Cardiac muscle cell (in vitro differentiated cells and primary cell): ENCODE measurements around the gene FAM117B. TPM values are rescaled to one million over a fixed set of nuclear protein-coding genes. Genes with fewer than 3 reads are reported as not detected.
A peak's percentile ranks its signal among the peaks of the same experiment; 100 is the strongest.

Experiments
- DNase-seq, 2 donors: peaks; one replicate each; pipeline versions ENCODE4 v3.0.0 to v3.0.0-alpha.2; 2010 to 2017; ENCODE audit warnings: low read depth in 1 of 2, low spot score in 1 of 2
- H3K27ac ChIP-seq: fragments of 200-600 bp; sonication (generic); 2 replicates; pipeline ENCODE4 v1.5.1; 2016
- H3K27me3 ChIP-seq: fragments of 200-600 bp; sonication (generic); 2 replicates; pipeline ENCODE4 v1.6.0; 2016; ENCODE audit warnings: control low read depth
- H3K36me3 ChIP-seq: fragments of 200-600 bp; sonication (generic); 2 replicates; pipeline ENCODE4 v1.5.1; 2016; ENCODE audit warnings: control low read depth
- H3K4me1 ChIP-seq: fragments of 200-600 bp; sonication (generic); 2 replicates; pipeline ENCODE4 v1.8.1; 2017; ENCODE audit warnings: low read depth, mild to moderate bottlenecking, mixed run types
- H3K4me3 ChIP-seq: fragments of 200-600 bp; sonication (generic); 2 replicates; pipeline ENCODE4 v1.5.1; 2016; ENCODE audit warnings: mild to moderate bottlenecking
- H3K9me3 ChIP-seq: fragments of 200-600 bp; sonication (generic); 2 replicates; pipeline ENCODE4 v1.5.1; 2017; ENCODE audit warnings: low read depth, mild to moderate bottlenecking, control low read depth
- polyA plus RNA-seq: library from polyadenylated mRNA; unstranded; fragments of >200 nt; fragmentation: Nextera tagmentation; extraction: Ambion mirVana; gene quantifications from 2 replicates; pipeline ENCODE4 v1.2.1, GENCODE V29; 2016
- total RNA-seq: library from RNA; depleted of rRNA; stranded (reverse); fragments of >200 nt; gene quantifications from 2 replicates; pipeline ENCODE4 v1.2.3, GENCODE V29; 2016
- TF ChIP-seq, protein P1 (sequence below): IDR thresholded peaks from 2 replicates; pipeline ENCODE4 v1.5.1; 2012; ENCODE audit warnings: low read depth, mild to moderate bottlenecking, low read length

Gene FAM117B
- total and polyA plus RNA-seq, 2 experiments from 2014 or later, result 8.5 to 11.4 TPM

DNA sequence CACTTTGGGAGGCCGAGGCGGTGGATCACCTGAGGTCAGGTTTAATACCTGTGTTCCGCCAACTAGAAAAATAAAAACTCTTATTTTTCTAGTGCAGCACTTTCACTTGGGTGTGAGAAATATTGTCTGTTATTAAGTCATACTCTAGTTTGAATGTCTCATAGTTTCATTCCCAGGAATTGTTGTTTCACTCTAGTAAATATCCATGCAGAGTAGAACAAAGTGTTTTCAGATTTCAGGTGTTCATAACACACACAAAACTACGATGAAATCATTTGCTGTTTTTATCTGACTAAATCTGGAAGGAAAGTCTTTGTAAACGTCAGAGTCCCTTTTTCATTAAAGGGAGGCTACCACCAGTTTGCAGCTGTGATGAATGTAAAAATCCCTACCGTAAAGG lies 4.0 kb downstream of the FAM117B start:
- Histone ChIP-seq H3K4me1 (peaks cover 3% of the 10 kb centered on the region), H3K36me3 (no peaks in the 10 kb centered on the region), H3K27me3 (no peaks in the 10 kb centered on the region), H3K27ac (no peak overlapping the region), H3K4me3 (no peak overlapping the region), H3K9me3 (no peaks in the 10 kb centered on the region)
- TF ChIP-seq, protein P1, sequence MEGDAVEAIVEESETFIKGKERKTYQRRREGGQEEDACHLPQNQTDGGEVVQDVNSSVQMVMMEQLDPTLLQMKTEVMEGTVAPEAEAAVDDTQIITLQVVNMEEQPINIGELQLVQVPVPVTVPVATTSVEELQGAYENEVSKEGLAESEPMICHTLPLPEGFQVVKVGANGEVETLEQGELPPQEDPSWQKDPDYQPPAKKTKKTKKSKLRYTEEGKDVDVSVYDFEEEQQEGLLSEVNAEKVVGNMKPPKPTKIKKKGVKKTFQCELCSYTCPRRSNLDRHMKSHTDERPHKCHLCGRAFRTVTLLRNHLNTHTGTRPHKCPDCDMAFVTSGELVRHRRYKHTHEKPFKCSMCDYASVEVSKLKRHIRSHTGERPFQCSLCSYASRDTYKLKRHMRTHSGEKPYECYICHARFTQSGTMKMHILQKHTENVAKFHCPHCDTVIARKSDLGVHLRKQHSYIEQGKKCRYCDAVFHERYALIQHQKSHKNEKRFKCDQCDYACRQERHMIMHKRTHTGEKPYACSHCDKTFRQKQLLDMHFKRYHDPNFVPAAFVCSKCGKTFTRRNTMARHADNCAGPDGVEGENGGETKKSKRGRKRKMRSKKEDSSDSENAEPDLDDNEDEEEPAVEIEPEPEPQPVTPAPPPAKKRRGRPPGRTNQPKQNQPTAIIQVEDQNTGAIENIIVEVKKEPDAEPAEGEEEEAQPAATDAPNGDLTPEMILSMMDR, result no peak
- DNase-seq, result no peak

DNA sequence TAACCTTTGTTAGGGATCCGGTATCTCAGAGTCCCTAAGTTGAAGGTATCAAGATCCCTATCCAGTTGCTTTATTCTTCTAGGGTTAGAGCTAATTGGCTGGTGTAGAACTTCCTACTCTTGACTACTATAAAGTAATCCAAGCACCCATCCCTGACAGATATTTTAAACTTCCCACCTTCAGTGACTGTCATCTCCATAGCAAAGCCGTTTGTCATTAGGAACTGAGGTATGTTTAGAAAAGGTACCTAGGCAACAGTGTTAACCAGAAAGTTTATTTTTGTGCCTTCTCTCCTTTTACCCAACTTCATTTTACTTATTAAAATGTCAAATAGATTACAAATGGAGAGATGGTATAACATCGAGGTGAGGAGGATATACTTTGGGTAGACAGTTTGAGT lies 4.5 kb downstream of the FAM117B start:
- TF ChIP-seq, protein P1, result no peak
- H3K4me3 ChIP-seq, result no peak overlapping the region
- H3K4me1 ChIP-seq, result peaks cover under 1% of the 10 kb centered on the region
- no peaks in the 10 kb centered on the region for H3K36me3 ChIP-seq
- H3K27ac ChIP-seq, result no peak overlapping the region
- H3K27me3 ChIP-seq, result no peaks in the 10 kb centered on the region
- no peaks in the 10 kb centered on the region for H3K9me3 ChIP-seq
- DNase-seq, result no peak

DNA sequence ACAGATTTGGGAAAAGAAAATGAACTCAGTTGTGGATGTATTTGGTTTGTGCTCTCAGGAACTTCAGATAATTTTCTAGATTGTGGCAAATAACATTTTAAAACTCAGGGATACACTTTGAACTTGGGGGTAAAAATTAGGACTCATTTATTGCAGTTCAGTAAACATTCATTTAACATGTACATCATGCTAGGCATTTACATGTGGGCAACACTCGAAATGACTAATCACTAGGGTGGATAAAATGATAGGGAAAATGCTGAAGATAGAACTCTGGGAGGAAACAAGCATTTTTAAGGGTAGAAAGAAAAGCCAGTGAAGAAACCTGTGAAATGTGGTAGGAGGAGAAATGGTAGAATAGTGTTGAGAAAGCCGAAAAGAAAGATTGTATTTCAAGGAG lies 7.8 kb downstream of the FAM117B start:
- TF ChIP-seq, protein P1, result no peak
- Histone ChIP-seq H3K27ac (peak overlapping the region; percentile 12), H3K9me3 (no peaks in the 10 kb centered on the region), H3K4me3 (no peak overlapping the region), H3K36me3 (no peaks in the 10 kb centered on the region), H3K4me1 (no peaks in the 10 kb centered on the region), H3K27me3 (no peaks in the 10 kb centered on the region)
- no peak for DNase-seq

DNA sequence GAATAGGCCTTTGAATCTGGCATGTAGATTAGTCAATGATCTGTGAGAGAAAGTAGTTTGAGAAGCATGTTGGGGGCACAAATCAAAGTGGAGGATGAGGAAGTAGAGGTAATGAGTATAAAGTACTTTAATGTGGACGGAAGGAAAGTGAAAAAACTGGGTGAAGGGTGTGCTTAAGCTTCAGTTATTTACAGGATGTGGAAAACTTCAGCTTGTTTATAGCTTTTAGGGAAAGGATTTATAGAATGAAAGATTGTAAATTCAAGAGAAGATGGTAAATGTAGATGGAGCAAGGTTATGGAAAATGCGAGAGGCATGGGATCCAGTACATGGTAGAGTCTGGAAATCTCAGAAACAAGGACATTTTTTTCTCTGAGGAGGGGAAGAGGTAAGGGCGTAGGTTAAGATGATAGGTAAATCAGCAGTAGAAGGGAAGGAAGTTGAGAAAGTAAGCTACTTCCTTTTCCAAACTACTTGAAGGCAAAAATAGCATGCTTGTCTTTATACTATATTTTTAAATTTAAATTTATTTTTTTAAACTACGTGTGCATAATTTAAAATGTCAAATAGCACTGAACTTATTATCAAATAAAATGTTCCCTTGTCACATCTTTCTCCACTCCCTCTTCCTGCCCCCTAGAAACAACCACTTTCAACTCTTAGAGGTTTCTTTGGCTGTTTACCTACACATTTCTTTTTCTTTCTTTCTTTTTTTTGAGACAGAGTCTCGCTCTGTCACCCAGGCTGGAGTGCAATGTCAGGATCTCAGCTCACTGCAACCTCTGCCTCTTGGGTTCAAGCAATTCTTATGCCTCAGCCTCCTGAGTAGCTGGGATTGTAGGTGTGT lies 8.5 kb downstream of the FAM117B start:
- DNase-seq, result no peak
- H3K4me3 ChIP-seq, result no peak overlapping the region
- peak overlapping the region; percentile 12 for H3K27ac ChIP-seq
- TF ChIP-seq, protein P1, result no peak
- no peaks in the 10 kb centered on the region for H3K36me3 ChIP-seq
- H3K9me3 ChIP-seq, result no peaks in the 10 kb centered on the region
- H3K4me1 ChIP-seq, result no peaks in the 10 kb centered on the region
- H3K27me3 ChIP-seq, result no peaks in the 10 kb centered on the region

DNA sequence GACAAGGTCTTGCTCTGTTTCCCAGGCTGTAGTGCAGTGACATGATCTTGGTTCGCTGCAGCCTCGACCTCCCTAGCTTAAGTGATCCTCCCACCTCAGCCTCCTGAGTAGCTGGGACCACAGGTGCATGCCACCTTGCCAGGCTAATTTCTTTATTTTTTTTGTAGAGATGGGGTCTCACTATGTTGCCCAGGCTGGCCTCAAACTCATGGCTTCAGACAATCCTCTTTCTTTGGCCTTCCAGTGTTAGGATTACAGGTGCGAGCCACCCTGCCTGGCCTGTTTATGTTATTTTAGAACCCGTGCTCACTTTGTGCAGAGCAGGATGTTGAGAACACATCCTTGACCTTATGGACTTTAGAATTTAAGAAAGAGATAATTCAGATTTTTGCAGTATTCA lies 17.4 kb downstream of the FAM117B start:
- no peak for DNase-seq
- Histone ChIP-seq H3K4me3 (no peak overlapping the region), H3K9me3 (no peaks in the 10 kb centered on the region), H3K4me1 (peaks cover 15% of the 10 kb centered on the region), H3K36me3 (no peaks in the 10 kb centered on the region), H3K27ac (no peak overlapping the region), H3K27me3 (no peaks in the 10 kb centered on the region)
- TF ChIP-seq, protein P1, result no peak
